NCI-H1092 (cell line): ENCODE results near the gene FOXE3.

Source experiments
- DNase-seq: peaks from one replicate; lab custom pipeline; 2025; lab: John Stamatoyannopoulos, UW

Gene FOXE3

DNA sequence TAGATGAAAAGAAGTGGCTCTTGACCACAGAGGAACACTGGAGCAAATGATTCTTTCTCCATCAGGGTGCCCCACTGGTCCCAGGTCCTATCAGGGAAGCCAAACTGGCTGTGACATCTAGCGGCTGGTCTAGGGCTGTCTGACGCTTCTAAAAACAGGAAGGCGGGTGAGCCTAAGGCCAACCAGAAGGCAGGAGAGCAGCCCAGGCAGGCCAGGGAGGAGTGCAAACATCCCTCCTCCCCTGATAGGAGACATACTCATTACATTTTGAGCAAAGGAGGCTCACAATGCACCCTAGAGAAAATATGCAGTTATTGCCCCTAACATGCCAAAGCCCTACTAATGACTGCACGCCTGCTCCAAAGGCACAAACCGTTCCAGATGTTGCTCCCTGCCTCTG lies 10.4 kb upstream of the FOXE3 start:
- DNase-seq = no peak

DNA sequence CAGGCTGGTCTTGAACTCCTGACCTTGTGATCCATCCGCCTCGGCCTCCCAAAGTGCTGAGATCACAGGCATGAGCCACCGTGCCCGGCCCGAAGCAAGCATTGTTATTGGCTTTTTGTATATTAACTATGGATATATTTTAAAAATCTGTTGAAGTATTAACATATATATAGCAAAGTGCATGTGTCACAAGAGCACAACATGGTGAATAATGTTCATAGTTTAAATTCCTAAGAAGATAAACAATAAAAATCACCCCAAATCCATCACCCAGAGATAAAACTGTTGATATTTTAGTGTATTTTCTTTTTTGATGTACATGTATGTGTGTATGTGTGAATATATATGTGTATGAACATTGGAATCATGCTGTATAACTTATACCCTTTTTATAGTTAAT lies 9.1 kb upstream of the FOXE3 start:
- no peak for DNase-seq

DNA sequence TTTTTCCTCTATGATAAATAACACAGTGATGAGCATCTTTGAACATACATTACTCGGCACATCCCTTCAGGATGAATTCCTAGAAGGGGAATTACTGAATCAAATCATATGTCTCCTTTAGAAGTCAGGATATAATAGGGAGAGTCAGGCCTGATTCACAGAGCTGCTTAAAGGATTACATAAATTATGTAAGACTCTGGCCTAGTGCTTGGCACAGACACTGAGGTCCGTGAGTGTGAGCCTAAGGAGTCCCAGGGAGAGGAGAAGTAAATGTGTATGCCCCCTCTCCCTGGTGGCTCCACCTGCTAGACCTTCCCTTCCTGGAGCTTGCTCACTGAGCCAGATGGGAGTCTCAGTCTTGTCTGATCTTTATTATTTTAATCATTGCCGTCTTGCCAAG lies 8.6 kb upstream of the FOXE3 start:
- DNase-seq = no peak

DNA sequence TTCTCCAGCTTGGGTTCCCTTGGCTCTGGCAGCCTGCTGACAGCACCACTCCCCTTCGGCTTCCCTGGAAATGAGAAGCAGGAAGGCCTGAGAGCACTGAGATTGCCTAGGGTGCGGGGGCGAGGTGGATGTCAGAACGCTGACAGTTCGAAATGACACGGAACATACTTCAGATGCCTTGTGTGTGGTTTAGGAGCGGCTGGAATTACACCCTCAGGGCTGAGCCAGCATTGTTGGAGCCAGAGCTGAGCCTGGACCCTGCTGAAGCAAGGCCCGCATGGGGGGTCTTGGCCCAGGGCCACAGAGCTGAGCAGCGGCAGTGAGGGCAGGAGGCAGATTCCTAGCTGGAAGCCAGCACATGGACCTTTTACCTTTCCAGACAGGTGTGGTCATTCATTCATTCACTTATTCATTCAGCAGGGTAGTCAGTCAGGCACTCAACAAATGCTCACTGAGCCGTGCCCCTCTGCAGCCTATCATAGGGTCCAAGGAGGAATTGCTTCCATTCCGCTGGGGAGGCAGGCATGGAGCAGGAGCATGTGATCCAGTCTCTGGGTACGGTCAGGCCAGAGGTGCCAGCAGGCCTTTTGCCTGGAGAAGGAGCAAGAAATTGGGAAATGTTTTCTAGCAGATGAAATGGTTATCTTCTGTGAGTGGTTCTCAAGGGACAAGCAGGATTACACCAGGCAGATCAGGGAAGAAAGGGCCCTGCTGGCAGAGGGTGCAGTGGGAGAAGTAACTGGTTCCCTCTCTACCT lies 6.6 kb upstream of the FOXE3 start:
- DNase-seq = no peak

DNA sequence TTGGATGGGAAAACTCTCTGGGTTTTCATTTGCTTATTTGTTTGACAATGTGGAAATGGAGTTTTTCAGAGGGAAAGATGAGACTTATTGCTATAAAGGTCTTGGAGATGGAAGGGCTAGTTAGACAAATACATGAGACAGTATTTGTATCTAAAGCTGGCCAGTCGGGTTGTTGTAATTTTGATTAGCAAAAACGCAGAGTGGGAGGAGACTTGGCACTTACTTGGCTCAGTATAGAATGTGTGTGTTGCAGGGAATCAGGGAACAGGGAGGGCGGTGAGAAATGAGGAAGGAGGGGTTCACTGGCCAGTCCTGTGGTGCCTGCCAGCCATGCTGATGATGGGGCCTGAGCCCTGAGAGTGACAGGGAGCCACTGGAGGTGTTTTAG lies 6.0 kb upstream of the FOXE3 start:
- no peak for DNase-seq

DNA sequence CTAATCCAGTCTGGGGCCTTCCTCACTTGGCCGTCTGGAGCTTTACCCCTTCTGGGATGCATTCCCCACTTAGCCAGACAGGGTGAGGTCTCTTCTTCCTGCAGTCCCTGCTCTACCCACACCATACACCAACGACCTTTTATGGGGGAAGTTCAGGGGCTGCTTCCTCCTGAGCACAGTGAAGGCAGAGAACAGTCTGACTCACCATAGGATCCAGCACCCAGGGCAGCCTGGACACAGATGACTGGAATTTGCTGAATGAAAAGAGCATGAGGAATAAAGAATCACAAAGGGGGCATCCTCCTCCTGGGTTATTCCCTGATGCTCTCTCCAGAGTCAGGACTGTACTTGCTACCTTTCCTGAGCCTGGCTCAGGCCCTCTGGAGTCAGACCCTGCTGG lies 4.6 kb upstream of the FOXE3 start:
- no peak for DNase-seq

DNA sequence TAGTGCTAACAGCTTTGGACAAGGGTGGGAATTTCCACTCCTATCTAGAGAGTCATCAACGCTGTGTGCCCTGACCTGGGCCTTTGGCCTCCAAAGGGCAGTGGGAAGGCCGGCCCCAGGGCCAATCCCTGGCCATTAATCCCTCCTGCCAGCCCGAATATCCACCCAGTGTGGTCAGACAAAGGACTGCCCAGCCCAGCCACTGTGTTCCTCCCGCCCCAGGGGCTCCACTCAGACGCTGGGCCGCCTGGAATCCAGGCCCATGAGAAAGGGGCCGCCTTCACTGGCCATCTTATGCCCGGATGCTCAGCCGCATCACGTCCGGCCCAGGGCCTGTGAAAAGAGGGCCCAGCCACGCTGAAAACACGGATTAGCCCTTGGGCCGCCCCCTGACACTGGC lies 3.6 kb upstream of the FOXE3 start:
- no peak for DNase-seq

DNA sequence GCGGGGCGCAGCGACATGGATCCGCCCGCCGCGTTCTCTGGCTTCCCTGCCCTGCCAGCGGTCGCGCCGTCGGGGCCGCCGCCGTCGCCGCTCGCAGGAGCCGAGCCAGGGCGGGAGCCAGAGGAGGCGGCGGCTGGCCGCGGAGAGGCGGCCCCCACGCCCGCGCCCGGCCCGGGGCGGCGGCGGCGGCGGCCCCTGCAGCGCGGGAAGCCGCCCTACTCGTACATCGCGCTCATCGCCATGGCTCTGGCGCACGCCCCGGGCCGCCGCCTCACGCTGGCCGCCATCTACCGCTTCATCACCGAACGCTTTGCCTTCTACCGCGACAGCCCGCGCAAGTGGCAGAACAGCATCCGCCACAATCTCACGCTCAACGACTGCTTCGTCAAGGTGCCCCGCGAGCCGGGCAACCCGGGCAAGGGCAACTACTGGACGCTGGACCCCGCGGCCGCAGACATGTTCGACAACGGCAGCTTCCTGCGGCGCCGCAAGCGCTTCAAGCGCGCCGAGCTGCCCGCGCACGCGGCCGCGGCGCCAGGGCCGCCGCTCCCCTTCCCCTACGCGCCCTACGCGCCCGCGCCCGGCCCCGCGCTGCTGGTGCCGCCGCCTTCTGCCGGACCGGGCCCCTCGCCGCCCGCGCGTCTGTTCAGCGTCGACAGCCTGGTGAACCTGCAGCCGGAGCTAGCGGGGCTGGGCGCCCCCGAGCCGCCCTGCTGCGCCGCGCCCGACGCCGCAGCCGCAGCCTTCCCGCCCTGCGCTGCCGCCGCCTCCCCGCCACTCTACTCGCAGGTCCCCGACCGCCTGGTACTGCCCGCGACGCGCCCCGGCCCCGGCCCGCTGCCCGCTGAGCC lies 459 bp downstream of the FOXE3 start:
- no peak for DNase-seq

DNA sequence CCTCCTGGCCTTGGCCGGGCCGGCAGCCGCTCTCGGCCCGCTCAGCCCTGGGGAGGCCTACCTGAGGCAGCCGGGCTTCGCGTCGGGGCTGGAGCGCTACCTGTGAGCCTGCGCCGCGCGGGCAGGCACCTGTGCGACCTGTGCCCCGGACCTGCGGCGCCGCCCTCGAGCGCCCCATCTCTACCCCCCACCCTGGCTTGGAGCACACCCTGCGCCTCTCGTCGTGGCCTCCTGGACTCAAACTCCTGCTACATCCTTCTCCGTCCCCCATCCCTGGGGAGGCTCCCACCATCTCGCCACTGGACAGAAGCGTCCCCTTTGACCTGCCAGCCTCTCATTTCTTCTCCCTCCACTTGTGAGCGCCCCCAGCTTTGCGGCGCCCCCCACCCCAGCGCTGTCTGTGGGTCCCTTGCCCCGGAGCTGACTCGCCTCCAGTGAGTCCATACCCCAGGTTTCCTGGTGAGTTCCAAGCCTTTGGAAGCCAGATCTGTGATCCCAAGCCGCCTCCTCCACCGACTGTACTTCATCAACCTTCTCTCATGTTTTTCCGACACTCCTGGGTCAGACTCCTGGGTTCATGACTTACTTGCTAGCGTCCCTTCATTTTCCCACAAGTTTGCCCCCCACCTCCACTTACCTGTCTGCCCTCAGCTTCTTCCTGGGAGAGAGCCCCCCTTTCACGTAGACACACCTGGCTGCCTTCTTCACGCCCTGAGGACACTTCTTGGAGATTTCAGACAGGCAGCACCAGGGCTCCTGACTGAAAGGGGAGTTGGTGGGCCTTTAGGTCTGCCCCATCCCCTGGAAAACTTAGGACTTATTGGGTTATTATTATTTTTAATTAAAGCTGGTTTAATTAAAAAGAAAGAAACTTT lies 1.3 kb downstream of the FOXE3 start:
- no peak for DNase-seq

DNA sequence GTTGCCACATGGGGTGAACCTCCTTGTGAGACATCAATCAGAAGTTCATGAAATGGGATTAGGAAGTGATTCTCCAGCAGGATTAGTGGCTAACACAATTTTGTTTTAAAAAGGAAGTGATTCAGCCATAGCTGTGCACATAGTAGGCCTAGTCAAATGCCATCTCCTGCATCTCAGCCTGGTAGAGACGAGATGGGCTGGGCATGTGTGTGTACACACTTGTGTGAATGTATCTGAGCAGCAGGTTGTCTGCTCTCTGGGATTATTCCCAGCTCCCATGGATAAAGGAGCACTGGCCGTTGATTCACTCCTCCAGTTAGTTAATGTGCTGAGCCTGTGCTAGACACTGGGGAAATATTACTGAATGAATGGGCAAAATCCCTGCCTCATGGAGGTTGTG lies 2.0 kb downstream of the FOXE3 start:
- DNase-seq = no peak

DNA sequence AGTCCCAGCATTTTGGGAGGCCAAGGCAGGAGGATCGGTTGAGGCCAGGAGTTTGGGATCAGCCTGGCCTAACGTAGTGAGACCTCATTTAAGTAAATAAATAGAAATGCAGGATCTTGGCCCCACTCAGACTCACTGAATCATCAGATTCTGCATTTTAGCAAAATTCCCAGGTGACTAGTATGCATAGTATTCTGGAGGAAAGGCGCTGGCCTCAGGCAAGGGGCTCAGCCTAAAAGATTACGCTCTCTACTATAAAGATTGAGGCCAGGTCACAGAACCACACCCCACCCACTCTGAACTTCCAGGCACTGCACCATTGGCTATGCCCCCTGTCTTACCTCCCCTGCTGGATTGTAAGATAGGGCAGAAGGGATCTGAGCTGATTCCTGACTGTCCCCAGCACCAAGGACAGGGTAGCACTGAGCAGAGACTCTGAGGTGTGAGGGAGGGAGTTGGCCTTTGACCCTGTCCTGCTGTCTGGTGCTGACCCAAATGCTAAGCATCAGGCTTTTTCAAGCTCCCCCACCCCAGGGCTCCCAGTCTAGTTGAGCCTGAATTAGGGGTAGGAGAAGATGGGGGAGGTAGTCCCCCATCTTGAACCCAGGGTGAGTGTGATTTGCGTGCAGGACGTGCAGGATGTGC lies 2.7 kb downstream of the FOXE3 start:
- no peak for DNase-seq

DNA sequence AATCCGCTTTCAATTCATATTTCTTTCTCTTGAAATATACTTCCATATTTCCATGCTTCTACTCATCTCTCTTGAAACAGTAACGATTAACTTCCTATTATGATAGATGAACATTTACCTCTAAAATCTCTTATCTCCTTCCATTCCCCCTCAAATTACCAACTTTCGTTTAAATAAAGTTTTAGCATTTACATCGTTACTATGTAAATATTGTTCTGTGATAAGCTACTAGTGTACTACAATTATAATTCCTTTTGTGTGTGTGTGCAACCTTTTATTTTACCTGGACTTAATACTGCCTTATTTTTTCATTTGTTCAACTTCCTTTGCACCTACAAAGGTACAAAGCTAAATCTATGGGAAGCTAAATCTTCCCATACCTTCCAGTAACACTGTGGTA lies 4.5 kb downstream of the FOXE3 start:
- DNase-seq = no peak

DNA sequence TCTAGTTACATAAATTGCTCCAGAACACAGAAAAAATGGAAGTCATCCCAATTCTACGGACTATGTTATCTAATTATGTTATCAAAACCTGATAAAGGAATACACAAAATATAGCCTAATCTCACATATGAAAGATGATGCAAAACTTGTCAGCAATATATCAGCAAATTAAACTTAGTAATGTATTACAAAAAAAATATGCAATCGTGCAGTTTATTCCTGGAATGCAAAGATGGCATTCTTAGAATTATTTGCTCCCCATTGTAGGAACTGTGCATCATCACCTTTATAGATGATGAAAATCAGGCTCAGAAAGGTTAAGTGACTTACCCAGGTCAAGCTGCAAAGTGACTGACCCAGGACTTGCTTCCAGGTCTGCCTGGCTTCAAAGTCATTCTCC lies 7.8 kb downstream of the FOXE3 start:
- DNase-seq = no peak

DNA sequence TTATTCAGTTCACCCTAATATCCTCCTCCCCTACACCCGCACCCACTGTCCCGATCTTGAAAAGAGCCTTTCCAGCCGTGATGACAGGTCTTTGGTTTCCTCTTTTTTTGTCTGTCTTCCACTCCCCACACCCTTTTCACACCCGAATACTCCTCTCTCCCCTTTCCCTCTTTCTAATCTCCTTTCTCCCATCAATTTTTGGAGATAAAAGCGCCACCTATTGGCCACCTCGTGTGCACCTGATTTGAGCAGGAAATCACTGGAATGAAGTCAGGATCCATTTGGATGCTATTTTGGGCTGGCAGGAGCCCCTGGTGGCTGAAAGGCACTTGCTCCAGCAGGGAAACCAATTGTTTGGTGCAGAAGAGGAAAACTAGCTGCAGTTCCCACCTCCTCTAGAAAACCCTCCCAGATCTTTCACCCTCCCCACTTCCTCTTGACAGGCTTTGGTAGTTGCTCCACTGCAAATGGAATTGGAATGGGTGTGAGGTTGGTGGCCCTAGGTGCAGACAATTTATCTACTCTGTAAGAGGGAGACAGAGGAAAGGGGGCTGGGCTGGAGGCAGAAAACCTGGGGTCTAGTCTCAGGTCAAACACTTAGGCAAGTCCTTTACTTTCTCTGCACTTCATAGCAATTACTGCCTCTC lies 8.4 kb downstream of the FOXE3 start:
- peak; percentile 53 for DNase-seq

DNA sequence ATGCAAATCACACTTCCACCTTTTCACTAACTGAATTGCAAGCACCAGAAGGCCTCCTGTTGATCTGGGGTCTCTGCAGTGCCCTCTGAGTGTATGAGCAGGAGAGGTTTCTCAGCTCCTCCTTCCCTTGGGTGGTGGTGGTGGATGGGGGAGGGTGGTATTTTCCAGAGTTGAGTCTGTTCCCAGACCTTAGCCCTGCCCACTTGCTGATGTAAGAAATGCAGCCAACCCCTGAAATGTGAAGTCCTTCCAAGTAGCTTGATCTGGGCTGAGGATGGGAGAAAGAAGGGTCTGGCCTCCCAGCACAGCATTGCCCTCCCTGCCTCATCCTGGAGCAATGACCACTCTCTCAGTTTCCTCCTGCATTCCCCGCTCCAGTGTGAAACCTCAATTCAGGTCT lies 15.4 kb downstream of the FOXE3 start:
- no peak for DNase-seq

DNA sequence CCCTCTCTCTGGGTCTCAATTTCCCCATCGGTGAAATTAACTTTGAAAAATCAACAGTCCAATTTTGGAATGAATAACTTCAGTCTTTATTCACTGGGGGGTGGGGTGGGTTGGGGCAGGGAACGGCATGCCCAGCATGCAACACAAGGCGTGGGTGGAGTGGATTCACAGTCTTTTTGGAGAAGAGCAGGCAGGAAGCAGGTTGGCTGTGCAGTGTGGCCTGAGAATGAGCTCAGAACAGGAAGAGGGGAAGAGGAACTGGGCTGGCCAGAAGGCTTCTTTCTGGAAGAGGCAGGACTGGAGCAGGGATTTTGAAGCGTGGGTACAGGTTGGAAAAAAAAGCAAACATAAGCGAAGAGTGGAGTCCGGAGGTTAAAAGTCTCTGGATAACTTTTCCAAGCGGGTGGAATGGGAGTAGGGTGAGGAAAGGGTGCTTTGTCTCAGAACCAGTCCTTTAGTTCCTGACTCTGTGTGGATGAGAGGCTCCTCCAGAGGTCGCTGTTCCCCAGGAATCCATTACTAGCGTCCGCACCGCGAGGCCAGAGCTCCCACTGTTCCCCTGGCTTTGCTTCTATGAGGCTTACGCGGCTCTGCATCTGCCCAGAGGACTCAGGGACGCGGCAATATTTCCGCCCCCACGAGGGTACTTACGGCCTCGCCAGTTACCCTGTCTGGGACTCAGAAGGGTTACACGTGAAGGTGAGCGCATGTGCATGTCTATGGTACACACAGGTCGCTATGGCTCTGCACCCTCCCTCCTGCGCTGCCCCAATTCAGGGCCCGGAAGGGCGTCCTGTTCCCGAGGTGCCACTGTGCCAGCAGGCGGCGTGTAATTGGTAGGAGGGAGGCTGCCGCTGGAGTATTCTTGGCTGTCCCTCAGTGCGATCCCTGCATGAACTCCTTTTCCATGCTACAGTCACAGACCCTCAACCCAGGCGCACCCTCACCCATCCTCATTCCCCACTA lies 16.3 kb downstream of the FOXE3 start:
- peak; percentile 53 for DNase-seq

DNA sequence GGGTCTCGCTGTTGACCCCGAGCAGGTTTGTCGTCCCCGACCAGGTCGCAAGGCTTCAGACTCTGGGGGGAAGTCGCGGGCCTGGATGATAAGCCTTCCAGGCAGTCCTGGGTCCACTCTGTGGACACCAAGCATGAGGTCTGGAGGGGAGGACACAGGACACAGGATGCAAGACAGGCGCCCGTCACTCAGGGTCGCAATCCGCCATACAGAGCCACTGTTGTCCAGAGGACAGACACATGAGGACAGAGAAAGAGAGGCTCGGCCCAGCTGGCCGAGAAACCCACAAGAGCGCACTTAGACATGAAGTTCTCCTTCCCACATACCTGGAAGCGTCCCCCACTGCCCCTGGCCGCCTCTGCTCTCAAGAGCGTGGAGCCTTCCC lies 16.9 kb downstream of the FOXE3 start:
- no peak for DNase-seq

DNA sequence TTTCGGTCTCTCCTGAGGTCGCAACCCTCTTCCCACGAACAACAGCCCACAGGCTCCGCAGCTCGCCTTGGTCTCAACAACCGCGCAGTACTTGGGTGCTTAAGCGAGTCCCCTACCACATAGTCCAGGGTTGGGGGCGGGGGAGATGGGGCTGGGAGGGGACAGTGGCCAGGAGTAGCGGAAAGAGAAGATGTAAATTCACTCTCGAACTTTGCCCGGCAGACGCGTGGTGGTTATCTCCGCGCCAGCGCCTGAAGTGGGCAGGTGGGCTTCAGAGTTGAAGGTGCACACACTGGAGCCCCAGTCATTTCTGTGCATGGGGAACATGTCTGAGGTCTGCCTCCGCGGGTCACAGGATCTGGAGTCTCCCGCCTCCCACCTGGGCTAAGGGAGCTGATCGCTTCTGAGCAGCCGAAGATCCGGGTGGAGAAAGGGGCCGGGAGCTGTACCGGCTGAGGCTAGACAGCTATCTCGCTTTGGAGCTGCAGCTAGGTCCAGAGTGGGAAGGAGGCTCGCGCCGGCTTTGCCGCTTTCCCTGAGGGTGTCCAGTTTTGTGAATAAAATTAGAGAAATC lies 17.5 kb downstream of the FOXE3 start:
- no peak for DNase-seq

DNA sequence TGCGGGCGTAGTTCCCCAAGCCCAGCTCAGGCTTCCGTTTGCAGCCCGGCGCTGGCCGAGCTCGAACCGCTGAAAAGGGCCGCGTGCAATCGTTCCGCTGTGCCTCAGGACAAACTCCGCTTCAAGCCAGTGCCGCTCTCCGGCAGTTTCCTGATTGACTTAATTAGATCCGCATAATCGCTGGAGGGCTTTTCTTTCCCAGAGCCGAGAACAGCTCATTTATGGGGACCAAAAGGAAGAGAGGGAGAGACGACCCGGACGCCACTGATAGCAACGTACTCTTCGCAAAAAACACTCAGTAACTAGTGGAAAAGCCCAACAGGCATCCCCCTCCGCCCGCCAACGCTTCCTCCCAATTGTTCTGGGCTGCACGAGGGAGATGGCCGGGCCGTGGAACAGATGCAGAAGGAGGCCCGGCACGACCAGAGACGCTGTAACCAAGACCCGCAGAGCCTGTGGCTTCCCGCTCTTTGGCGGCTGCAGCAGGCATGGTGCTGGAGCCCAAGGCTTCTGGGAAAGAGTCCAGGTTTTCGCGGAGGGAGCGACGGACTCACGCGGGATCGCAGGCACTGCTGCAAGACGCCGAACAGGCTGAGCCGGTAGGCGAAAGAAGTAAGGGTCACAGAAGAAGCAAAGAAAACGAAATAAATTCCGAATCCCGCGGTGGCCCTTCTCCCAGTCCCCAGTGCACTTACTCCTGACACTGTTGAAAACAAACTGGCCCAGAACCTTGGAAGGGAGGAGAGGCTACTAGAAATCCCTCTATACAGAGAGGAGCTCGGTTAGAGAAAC lies 18.2 kb downstream of the FOXE3 start:
- DNase-seq = no peak
